Measurements from ENCODE around the gene SEPTIN10.
"Not testable (repeated sequence)": the region's sequence is repeated elsewhere in the genome, so short reads cannot be mapped to it uniquely, and the experiment has no call there.

Gene SEPTIN10

GRCh38 chr2:109613922-109614714 is at the start of gene SEPTIN10, which contains the start of gene SOWAHC:
TSS of gene SEPTIN10 (minus strand) at chr2:109613966. CDS start at chr2:109613827, 139 bp downstream.
TSS of gene SOWAHC (plus strand) at chr2:109614364. CDS start at chr2:109614490, 126 bp downstream.
- peak; percentile 41 to 59 for DNase-seq (ENCODE audit: low read depth in 2 of 2)

DNA sequence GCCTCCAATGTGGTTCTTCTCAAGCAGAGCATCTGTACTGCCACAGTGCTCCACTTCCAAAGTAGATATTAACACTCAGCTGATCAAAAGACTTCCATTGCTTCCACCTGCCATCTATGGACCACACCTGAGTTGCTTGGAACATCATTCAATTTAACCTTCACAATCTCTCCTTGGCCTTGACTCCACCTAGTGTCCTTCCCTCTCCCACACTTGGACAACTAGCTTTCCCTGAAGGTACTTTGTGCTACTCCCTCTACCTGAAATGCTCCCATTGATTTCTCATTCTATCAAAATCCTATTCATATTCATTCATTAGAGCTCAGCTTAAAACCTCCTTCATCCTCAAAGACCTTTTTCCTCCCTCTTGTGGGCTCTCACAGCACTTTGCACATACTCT is 49.1 kb upstream of the SEPTIN10 start:
- DNase-seq (ENCODE audit: low read depth in 2 of 2): no peak

- DNase-seq (ENCODE audit: low read depth in 2 of 2): no peak
Observed at GRCh38 chr2:109660046-109660860, 46.5 kb upstream of the SEPTIN10 start.

DNA sequence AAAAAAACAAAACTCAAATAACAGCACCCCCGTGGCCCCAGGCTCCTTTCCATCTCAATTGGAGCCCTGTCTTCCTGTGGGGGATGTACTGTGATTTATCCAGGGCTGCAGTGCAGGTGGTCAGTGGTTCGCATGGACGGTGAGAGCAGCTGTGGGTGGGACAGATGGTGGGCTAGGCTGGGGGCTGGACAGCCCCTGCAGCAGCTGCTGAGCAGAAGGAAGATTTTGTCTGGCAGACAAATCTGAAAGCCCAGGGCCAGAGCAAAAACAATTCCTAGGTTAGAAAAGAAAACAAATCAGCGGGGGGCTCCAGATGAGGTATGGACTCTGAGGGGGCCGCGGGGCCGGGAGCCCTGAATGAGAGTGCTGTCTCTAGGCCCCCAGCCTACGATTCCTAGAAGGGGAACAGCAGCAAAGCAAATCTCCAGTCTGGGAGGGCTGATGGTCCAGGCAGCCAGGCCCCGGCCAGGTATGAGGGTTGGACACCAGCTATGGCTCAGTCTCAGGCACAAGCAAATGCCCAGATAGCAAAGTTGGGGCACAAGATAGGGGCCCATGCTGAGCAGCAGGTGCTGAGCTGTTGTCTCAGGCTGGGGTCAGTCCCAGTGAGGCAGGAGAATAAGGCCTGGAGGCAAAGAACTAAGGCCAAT is 45.8 kb upstream of the SEPTIN10 start:
- no peak for DNase-seq (ENCODE audit: low read depth in 2 of 2)

- no peak for DNase-seq (ENCODE audit: low read depth in 2 of 2)
Observed at GRCh38 chr2:109655287-109655686, 41.5 kb upstream of the SEPTIN10 start.

DNA sequence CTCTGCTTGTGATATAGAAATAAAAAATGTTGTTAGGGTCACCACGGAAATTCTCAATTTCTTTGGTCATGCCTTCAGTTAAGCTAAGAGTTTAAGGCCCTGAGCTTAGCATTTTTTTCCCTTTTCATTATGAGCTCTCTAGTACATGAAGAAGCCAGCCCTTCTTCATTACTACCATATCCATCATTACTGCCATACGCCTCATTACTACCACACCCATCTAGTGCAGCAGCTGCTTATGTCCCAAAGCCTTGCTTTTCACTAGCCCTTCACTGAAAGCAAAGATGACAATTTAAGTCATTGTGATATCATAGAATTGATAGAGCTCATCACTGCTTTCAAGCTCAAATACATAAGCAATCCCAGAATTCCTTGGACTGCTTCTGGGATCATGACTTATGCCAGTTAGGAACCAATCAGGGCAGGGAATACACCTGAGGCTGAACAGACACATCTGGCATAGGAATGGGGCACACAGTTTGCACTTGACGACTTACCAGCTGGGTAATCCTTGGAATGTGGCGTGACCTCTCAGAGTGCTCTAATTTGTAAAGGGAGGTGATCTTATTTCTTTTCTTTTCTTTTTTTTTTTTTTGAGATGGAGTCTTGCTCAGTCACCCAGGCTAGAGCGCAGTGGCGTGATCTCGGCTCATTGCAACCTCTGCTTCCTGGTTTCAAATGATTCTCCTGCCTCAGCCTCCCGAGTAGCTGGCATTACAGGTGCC is 40.7 kb upstream of the SEPTIN10 start:
- DNase-seq (ENCODE audit: low read depth in 2 of 2): no peak

DNA sequence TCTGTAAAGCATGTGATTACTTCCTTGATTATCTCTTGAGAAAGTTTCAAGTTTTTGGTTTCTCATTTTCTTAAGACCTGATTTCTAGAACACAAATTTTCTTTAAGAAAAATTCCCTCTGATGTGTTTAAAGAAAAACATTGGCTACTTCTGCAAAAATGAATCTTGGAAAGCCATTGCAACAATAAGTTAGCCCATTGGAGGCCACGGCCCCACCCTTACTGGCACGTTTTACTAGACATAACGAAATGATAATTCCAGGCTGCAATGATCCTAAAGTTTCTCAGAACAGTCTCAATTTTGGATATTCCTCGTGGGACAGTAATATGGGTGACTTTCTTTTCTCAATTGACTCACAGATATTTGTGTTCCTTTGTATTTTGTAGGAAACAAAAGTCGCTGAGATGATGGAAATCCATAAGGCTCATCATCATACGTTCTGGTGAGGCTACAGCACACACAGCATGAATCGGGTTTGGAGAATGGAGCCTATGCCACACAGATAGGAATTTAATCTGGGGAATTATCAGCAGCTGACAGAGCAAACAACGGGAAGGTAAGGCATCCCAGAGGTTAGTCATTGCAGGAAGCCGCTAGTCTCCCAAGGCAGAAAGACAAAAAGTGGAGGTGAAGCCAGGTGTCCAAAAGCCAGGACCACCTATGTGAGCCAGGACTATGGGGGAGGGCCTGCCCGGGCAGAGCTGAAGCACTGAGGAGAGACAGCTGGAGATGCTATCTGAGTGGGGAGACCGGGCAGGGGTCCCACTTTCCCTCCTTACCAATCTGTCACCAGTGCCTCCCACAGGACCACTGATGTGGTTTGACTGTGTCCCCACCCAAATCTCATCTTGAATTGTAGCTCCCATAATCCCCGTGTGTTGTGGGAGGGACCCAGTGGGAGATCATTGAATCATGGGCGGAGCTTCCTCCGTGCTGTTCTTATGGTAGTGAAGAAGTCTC is 36.2 kb upstream of the SEPTIN10 start:
- no peak for DNase-seq (ENCODE audit: low read depth in 2 of 2)

GRCh38 chr2:109648041-109648527 is 34.3 kb upstream of the SEPTIN10 start:
- no peak for DNase-seq (ENCODE audit: low read depth in 2 of 2)

- DNase-seq (ENCODE audit: low read depth in 2 of 2): no peak
Observed at GRCh38 chr2:109647636-109648035, 33.9 kb upstream of the SEPTIN10 start.

- DNase-seq (ENCODE audit: low read depth in 2 of 2): no peak
Observed at GRCh38 chr2:109646961-109647360, 33.2 kb upstream of the SEPTIN10 start.

DNA sequence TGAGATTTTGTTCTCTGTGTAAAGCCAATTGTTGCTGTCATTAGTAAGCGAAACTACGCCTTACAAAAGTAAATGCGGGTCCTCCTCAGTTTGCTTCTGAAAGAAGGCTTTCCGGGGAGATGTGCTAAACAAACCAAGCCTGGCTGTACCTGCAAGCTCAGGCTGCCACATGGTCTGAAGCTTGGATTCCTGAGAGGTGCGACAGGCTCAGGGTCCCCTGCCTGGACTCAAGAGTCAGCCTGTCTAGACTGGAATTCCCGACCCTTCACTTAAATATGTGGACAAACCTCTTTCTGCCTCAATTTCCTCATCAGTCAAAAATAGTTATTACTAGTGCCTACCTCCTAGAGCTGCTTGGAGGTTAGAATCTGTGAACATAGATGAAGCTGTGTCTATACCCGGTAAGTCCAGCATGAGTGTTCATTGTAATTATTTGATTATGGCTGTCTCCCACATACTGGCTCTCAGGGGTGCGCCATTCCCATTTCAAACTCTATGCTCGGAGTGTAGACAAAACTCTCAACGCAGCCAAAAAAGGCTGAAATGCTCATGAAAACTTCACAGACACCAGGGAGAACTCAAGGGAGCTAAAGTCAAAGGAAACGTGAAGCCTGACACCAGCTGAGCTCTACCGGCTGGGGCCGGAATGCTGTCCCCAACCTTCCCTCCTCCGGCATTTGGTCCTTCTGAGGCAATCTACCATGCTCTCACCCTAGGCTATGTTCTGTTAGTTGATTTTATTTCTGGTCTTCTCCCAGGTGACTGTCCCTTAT is 31.8 kb upstream of the SEPTIN10 start:
- DNase-seq (ENCODE audit: low read depth in 2 of 2): no peak

DNA sequence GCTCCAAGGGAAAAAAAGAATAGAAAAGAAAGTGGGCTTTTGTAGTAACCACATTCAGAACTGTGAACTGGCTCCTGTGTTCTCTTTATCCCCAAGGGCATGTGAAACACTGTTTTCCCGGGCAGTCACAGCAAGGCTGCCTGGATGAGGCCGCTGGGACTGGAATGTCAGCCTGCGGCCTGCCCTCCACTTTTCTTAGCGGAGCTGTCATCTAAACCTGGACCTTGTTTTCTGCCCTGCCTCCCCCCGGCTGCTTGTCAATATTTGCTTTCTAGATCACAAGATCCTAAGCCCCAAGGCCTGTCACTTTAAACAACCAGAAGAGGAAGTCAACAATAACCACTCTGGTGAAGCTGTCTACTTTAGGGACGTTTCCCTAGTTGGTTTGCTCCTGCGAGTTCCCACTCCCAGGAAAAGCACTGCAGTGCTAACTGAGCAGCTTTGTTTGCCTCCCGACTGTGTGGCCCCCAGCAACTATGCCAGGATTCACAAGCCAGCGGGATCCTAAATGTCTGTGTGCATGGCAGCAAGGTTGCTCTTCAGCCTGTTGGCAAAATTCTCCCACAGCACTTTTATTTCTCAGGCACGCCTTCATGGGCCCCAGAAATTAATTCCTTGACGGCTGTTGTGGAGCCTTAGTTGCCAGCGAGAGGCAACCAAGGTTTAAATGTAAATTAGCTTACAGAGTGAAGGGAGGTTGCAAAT is 31.0 kb upstream of the SEPTIN10 start:
- DNase-seq (ENCODE audit: low read depth in 2 of 2): no peak

DNA sequence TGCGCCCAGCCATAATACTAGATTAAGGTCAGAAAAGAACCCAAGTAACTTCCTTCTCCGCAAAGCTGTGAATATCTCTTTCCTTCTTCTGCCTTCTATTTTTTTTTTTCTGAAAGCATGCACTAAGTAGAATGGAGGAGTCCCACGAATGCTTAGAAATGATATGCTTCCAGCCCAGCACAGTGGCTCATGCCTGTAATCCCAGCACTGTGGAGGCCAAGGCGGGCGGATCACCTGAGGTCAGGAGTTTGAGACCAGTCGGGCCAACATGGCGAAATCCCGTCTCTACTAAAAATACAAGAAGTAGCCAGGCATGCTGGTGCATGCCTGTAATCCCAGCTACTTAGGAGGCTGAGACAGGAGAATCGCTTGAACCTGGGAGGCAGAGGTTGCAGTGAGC is 26.2 kb upstream of the SEPTIN10 start:
- not testable (repeated sequence) for DNase-seq (ENCODE audit: low read depth in 2 of 2)

GRCh38 chr2:109638795-109639194 is 25.0 kb upstream of the SEPTIN10 start:
- DNase-seq (ENCODE audit: low read depth in 2 of 2): no peak

DNA sequence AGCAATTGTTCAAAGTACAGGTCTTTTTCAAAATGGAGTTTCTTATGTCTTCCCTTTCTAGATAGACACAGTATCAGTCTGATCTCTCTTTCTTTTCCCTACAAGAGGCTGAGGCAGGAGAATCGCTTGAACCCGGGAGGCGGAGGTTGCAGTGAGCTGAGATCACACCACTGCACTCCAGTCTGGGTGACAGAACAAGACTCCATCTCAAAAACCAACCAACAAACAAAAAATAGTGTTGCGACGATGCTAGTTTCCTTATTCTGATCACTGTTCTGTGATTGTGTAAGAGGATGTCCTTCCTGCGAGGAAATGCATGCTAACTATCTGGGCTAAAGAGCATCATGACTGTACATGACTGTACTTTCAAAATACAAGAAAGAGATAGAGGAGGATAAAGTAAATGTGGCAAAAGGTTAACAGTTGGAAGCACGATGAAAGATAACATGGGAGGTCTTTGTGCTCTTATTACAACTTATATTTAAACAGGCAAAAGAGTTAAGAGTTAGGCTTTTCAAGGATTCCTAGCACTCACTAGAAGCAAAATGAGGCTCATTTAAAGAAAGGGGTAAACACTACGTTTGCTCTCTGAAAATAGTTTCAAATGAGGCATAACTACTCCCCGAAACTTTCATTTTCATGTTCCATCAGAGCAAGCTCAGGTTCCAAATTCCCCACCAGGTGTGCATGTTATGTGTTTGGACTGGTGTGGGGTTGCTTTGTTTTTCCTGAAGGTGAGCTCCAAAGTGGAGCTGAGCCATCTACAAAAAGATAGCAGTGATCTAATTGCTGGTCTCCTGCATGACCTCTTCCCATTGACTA is 24.2 kb upstream of the SEPTIN10 start:
- DNase-seq (ENCODE audit: low read depth in 2 of 2): no peak

- DNase-seq (ENCODE audit: low read depth in 2 of 2): no peak
Observed at GRCh38 chr2:109636317-109636716, 22.6 kb upstream of the SEPTIN10 start.

- no peak for DNase-seq (ENCODE audit: low read depth in 2 of 2)
Observed at GRCh38 chr2:109635426-109636304, 21.9 kb upstream of the SEPTIN10 start.

Measured in stimulated activated CD8-positive, alpha-beta memory T cell treated with anti-CD3 and anti-CD28 coated beads, Interleukin-2, amount 100 ng/mL, for 1 hour (primary cell).